PC-9 (cell line): Measurements from ENCODE around the gene PSTPIP1.

Source experiments
- CTCF ChIP-seq: fragments of 200-600 bp; sonication (generic); conservative IDR thresholded peaks from 2 replicates; pipeline ENCODE4 v1.6.1; 2017; ENCODE audit warnings: mixed run types, antibody characterized with exemption, mild to moderate bottlenecking, moderate library complexity
- EZH2 ChIP-seq: fragments of 200-600 bp; sonication (generic); IDR thresholded peaks from 2 replicates; pipeline ENCODE4 v1.8.0; 2017; ENCODE audit warnings: antibody characterized with exemption, low read depth

- TF ChIP-seq EZH2 (no peak), CTCF (no peak)
Observed at GRCh38 chr15:76988867-76989780, 5.8 kb upstream of the PSTPIP1 start.
